Activated naive CD4-positive, alpha-beta T cell treated with Interleukin-2 at 50 U/mL for 16 hours (primary cell): ENCODE results near the gene C11orf97.
"Not testable (repeated sequence)": the region's sequence is repeated elsewhere in the genome, so short reads cannot be mapped to it uniquely, and the experiment has no call there.

Experiments
- DNase-seq: peaks from one replicate; pipeline ENCODE4 v3.0.0-alpha.2; 2020

The C11orf97 gene

GRCh38 chr11:94511932-94512781 is at the start of gene C11orf97:
Gene C11orf97 (plus strand): TSS chr11:94512461. CDS start chr11:94512529, 68 bp downstream.
- DNase-seq, result peak; percentile 55

- no peak for DNase-seq
These were observed 42.8 kb upstream of the C11orf97 start for GRCh38 chr11:94469416-94469815.

- no peak for DNase-seq
These were observed 39.1 kb upstream of the C11orf97 start for GRCh38 chr11:94472916-94473799.

- no peak for DNase-seq
These were observed 34.6 kb upstream of the C11orf97 start for GRCh38 chr11:94477624-94478023.

GRCh38 chr11:94481342-94481741 is 30.9 kb upstream of the C11orf97 start:
- no peak for DNase-seq

GRCh38 chr11:94486068-94486467 is 26.2 kb upstream of the C11orf97 start:
- no peak for DNase-seq

GRCh38 chr11:94493281-94494125 is 18.8 kb upstream of the C11orf97 start, which contains the start of the genes ANKRD49 and MRE11:
Gene ANKRD49 (plus strand): TSS chr11:94493984. CDS start chr11:94496694, 2,710 bp downstream.
Gene MRE11 (minus strand): TSS chr11:94493844. CDS start chr11:94492801, 1,043 bp downstream.
- DNase-seq, result peak; percentile 97

- DNase-seq, result no peak
These were observed 18.1 kb upstream of the C11orf97 start for GRCh38 chr11:94494126-94494680.

GRCh38 chr11:94500181-94500580 is 12.1 kb upstream of the C11orf97 start:
- no peak for DNase-seq

GRCh38 chr11:94501522-94501921 is 10.7 kb upstream of the C11orf97 start:
- no peak for DNase-seq

GRCh38 chr11:94504689-94505293 is 7.5 kb upstream of the C11orf97 start:
- DNase-seq, result no peak

GRCh38 chr11:94506513-94506912 is 5.7 kb upstream of the C11orf97 start:
- not testable (repeated sequence) for DNase-seq

- DNase-seq, result no peak
These were observed 4.8 kb upstream of the C11orf97 start for GRCh38 chr11:94507485-94507884.

- DNase-seq, result no peak
These were observed 830 bp downstream of the C11orf97 start for GRCh38 chr11:94513091-94513490.

- no peak for DNase-seq
These were observed 3.1 kb downstream of the C11orf97 start for GRCh38 chr11:94515398-94515797.

- DNase-seq, result no peak
These were observed 4.5 kb downstream of the C11orf97 start for GRCh38 chr11:94516725-94517124.

- no peak for DNase-seq
These were observed 6.0 kb downstream of the C11orf97 start for GRCh38 chr11:94518300-94518699.

- DNase-seq, result no peak
These were observed 7.3 kb downstream of the C11orf97 start for GRCh38 chr11:94519478-94520084.

GRCh38 chr11:94521684-94522083 is 9.4 kb downstream of the C11orf97 start:
- DNase-seq, result no peak

GRCh38 chr11:94524341-94524740 is 12.1 kb downstream of the C11orf97 start:
- DNase-seq, result no peak
